GM19468 (cell line): ENCODE results near the gene C4orf46.
A peak's percentile ranks its signal among the peaks of the same experiment; 100 is the strongest.
"Not testable (repeated sequence)": the region's sequence is repeated elsewhere in the genome, so short reads cannot be mapped to it uniquely, and the experiment has no call there.

Experiments used
- ATAC-seq: cut with Tn5 transposase; IDR thresholded peaks from one replicate; pipeline ENCODE4 v1.9.1; 2021; ENCODE audit warnings: mild to moderate bottlenecking, moderate library complexity, moderate number of reproducible peaks; ENCODE audit not compliant: unreplicated experiment; ENCODE audit errors: extremely low read depth

C4orf46 gene

DNA sequence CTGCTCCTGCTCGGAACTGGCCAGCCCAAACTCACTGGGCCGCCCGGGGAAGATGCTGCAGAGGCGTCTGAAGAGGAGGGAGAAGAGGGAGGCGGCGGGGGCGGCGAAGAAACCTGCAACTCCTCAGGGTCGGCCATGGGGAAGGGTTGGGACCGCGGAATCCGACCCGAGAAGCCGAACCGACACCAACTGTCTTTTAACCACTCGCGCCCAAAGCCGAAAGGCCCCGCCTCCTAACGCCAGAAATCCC is at the start of gene C4orf46:
TSS of gene C4orf46 (minus strand) at position 223 of the 250 bp plus-strand sequence. CDS start at position 137, 86 bp downstream.
- no peak for ATAC-seq

DNA sequence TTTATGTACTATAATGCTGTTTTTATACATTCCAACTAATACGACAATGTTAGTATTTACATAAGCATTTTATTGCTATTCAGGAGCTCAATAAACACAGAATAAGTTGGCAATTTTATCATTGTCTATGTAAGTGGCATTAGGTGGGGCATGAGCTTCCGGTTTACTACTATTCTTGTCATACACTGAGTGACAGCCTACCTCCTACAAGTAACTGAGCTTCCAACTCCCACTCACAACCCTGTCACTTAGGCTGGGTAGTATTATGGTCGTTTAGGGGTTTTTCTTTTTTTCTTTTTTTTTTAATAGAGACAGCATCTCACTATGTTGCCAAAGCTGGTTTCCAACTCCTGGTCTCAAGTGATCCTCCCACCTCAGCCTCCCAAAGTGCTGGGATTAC is 44.1 kb upstream of the C4orf46 start:
- ATAC-seq = no peak

DNA sequence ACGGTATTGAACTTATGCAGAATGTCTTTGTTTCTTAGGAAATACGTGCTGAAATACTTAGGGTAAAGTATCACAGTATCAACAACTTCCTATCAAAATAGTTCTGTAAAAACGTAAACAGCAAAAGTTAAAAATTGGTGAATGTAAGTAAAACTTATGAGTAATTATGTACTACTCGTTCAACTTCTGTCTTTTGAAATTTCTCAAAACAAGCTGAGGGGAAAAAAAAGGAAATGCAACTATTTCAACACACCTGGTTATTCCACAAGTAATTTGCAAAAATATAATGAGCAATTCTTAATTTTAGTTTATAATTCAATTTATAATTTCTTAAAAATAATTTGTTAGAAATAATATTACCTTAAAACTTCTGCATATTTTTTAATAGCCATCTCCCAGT is 43.2 kb upstream of the C4orf46 start:
- no peak for ATAC-seq

DNA sequence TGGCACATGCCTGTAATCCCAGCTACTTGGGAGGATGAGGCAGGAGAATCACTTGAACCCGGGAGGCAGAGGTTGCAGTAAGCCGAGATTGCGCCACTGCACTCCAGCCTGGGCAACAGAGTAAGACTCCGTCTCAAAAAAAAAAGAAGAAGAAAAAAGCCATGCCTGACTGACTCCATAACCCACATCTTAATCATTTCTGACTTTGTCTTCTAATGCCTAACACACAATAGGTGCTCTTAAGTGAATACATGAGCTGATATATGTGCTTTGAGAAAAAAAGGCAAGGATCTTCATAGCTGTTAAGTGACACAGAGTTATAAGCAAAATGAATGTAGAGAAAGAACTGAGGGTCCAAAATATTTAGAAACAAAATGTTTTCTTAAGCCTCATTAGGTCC is 40.9 kb upstream of the C4orf46 start:
- not testable (repeated sequence) for ATAC-seq

DNA sequence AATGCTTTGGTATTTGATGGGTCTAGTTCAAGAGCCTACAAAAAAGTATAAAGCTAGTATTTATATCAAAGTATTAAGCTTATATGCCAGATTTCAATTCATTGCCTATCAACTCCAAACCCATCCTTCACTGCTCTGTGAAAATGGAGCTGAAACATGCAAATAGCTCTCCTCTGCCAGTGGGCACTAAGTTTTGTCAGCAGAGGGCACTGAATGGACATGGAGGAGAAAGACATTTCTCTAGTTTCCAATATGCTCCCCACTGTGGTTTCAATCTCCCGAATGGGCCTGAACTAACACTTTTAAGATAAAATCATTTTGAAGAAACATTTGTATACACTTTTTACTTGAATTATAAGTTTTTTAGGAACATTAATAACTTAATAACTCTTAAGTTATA is 39.1 kb upstream of the C4orf46 start:
- ATAC-seq = no peak

DNA sequence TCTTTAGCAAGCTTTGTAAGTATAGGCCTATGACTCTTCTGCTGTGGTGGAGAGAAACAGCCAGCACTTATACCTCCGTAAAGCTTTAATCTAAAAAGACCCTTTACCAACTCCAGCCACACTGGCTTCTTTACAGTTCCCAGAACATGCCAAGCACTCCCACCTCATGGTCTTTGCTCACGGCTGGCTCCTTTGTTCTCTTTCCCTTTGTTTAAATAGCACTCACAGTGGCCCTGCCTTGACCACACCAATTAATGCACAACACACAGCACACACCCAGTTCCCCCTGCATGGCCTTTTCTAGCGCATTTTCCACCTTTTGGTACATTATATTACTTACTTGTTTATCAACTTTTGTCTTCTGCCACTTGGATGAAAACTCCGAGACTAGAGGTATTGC is 32.6 kb upstream of the C4orf46 start:
- no peak for ATAC-seq

DNA sequence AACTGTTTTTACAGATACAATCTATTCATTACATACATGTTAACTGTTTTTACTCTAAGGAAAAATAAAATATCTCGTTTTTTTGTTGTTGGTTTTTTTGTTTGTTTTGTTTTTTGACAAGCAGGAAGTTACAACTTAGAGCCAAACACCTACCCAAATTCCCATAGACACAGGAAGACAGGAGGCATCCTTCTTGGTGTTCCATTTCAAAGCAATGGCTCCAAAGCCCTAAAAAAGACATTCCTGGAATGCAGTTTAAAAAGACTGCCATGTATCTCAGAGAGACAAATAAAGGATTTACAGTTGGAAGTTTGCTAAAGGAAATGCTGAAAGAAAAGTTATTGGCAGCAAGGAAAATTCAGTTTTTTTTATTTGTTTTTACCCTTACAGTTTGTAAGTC is 17.1 kb upstream of the C4orf46 start:
- ATAC-seq = no peak

DNA sequence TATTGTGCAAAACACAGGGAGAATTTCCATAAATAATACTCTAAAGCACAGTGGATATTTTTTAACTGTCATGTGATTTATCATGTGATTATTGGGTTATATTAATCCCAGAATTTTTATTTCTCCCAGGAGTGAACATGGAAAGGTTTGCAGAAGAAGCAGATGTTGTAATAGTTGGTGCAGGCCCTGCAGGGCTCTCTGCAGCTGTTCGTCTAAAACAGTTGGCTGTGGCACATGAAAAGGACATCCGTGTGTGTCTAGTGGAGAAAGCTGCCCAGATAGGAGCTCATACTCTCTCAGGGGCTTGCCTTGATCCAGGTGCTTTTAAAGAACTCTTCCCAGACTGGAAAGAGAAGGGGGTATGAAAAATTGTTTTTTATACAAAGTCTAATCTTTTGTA is 10.4 kb upstream of the C4orf46 start:
- ATAC-seq = no peak

DNA sequence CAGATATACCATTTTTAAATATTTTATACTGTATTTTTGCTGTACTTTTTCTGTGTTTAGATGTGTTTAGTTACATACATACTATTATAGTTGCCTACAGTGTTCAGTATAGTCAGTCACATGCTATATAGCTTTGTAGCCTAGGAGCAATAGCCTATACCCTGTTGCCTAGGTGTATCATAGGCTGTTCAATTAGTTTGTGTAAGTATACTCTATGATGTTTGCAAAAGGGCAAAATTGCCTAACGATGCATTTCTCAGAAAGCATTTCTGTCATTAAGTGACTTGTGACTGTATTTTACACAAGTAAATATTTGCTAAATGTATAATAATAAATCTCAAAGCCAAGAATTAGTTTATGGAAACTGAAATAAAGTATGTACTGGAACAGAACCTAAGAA is 9.9 kb upstream of the C4orf46 start:
- no peak for ATAC-seq

DNA sequence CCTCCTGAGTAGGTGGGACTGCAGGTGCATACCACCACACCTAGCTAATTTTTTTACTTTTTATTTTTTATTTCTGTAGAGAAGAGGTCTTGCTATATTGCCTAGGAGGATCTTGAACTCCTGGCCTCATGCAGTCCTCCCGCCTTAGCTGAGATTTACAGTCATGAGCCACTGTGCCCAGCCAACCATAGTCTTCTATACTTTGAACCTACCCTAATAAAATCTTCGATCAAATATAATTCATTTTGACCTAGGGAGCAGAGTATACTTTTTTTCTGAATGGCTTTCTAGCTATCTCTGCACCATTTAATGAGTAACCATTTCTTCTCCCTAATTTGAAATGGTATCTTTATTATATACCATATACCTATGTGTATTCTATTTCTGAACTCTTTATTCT is 7.1 kb upstream of the C4orf46 start:
- no peak for ATAC-seq

DNA sequence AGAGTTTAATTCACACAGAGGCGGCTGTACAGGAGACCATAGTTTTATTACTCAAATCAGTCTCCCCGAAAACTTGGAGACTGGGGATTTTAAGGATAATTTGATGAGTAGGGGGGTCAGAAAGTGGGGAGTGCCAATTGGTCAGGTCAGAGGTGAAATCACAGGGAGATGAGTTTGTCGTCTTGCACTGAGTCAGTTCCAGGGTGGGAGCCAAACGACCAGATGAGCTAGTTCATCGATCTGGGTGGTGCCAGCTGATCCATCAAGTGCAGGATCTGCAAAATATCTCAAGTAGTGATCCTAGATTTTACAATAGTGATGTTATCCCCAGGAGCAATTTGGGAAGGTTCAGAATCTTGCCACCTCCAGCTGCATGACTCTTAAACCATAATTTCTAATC is 4.4 kb upstream of the C4orf46 start:
- ATAC-seq = no peak

DNA sequence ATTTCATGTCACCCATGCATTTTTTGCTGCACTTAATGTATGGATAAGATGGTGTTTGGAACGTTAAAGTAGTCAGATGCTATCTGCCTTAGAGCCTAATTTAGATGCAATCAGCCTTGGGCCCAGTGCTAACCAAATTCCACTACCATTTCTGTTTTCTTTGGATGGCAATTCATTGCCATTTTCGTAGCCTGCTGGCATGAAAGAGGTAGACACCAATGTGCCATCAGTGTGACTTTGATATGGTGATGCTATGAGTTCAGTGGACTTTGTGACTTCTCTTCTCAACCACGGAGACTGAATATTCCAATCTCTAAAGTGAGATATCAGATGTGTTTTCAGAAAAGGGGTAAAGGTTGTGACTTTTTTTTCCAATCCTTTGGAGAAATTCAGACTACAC is 1.9 kb upstream of the C4orf46 start:
- ATAC-seq = no peak

DNA sequence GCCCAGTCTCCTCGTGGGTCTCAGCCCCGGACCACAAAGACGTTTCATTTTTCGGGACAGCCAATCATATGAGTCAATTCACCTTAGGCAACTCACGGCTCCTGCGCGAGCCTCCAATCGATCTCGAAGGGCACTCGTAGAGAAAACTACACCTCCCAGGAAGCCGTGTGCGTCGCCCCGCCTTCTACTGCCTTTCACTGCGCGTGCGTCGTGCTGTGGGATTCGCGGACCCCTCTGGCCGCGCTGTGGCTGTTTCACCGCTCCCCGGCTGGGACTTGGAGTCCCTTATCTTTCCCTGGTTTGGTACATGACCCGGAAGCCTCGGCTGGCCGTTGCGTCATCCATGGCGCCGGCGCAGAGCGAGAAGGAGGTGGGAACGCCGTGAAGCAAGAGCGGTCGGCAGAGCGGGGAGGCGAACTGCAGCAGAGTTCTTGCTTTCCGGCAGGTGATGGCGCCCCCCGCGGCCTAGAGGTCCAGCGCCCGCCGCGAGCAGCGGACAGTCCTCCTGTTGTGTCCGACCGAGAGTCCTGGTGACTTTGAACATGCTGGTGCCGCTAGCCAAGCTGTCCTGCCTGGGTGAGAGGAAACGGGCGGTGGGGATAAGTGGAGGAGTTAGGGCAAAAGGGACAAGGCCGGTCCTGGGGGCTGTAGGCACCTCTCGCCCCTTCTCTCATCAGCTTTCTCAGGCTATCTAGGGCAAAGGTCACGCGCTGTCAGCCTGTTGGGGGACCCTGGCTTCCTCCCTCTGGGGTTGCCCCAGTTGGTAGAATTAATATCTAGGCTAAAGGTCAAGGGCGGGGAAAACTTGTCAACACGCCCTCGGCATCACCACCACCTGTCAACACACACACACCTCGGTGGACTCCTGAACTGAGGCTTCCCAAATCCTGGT is 474 bp upstream of the C4orf46 start, which contains the start of gene ETFDH:
TSS of gene ETFDH (plus strand) at position 382 of the 892 bp plus-strand sequence. CDS start at position 543, 161 bp downstream.
- ATAC-seq = peak; percentile 87

DNA sequence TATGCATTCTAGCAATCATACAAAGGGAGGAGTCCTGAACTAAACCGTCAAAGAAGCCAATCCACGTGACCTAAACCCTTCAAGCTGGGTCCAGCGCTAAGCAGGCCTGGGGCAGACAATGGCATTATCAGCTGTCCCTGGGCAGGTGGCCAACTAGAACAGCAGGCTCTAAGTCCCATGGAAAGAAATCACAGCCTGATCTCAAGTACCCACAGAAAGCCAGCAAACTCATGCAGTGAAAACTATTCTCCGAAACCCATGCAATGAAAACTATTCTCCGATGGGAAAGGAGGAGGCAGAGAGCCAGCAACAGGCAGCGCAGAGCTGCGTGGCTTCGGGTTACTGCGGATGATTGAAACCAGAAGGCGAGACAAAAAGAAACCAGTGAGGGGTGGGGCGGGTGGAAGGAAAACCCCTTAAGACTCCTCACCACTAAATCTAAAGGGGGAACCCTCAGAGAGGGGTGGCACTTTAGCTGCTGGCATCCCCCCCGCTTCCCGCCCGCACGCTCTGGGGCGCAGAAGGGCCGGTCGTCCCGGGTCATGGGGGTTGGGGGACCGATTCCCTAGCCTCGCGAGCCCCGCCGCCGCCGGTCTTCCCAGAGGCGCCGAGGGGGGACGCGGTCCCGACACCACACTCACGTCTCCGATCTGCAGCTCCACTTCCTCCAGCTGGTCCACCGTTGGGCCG is 567 bp downstream of the C4orf46 start:
- ATAC-seq = peak; percentile 7

DNA sequence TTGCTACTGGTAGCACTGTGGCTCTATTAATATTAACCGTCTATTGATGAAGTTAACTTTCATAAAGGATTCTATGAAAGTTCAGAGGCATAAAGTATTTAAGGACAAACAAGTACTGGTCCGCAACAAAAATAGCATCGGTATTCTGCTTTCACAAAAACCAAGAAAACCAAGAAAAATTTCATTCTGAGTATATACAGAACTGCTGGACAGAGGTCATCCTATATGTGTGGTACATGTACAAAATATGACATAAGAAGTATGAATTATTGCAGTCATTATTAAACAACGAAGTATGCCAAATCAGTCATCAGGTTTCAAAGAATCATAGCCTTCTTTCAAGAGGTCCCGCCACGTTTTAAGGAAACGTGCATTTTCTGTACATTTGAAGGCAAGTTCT is 2.4 kb downstream of the C4orf46 start:
- ATAC-seq = no peak

DNA sequence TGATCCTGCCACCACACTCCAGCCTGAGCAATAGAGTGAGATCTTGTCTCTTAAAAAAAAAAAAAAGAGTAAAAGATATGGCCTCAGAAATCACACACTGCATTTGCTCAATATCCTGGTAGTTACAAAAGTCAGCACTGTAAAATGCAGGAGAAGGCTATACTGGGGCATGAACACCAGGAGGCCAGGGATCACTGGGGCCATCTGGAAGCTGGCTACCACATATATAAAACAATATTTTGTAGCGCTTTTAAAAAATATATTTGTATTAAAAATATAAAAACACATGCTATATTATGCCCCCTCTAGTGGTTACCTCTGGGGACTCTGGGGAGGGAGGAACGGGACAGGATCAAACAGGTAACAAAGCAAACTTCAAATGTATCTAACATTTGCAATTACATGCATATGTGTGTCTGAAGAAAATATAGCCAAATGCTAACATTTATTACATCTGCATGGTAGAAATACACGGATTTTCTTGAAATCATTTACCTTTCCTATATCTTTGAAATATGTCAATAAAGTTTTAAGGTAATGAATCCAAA is 4.0 kb downstream of the C4orf46 start:
- no peak for ATAC-seq

DNA sequence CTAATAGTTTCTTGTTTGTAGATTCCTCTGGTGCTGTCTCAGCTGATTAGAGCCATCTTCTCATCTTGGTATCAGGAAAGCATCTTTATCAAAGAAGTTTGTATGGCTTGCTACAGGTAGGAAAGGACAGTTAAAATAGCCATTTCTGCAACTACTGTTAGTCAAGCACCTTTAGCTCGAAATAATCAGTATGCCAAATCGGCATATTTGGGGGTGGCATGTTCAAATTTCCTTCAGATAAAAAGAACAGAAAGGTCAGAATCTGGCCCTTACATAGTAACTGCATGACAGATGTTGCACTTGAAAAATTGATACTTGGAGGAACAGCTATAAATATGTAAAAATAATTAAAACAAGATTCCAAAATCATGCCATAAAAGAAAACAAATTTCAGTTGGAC is 4.8 kb downstream of the C4orf46 start:
- no peak for ATAC-seq

DNA sequence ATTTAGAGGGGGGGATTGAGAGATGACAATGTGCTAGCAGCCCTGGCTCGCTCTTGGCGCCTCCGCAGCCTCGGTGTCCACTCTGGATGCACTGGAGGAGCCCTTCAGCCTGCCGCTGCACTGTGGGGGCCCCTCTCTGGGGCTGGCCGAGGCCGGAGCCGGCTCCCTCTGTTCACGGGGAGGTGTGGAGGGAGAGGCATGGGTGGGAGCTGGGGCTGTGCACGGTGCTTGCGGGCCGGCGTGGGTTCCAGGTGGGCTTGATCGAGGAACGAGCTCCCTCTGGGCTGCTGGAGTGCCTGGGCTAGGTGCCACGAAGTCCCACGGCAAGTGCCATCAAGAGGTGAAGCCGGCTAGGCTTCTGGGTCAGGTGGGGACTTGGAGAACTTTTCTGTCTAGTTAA is 6.9 kb downstream of the C4orf46 start:
- no peak for ATAC-seq

DNA sequence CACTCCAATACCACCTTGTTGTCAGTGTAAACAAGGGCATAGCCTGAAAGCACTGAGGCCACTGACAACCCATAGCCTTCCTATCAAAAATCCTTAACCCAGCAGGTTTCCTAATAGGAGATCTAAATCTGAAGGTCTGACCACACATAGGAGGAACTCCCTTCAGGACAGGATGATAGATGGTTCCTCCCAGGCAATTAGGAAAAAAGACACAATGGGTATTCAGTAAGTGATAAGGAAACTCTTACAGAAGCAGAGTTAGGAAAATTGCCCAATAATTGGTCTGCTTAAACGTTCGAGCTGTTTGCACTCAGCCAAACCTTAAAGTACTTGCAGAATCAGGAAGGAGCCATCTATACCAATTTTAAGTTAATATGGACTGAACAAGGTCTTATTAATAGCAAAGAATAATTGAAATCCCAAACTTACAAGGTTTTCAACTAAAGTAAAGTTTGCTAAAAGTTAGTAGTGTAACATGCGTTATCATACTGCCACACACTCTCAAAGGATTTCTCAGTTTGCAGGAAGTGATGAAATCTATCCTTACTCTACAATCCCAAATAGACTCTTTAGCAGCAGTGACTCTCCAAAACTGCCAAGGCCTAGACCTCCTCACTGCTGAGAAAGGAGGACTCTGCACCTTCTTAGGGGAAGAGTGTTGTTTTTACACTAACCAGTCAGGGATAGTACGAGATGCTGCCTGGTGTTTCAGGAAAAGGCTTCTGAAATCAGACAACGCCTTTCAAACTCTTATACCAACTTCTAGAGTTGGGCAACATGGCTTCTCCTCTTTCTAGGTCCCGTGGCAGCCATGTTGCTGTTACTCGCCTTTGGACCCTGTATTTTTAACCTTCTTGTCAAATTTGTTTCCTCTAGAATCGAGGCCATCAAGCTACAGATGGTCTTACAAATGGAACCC is 7.7 kb downstream of the C4orf46 start:
- not testable (repeated sequence) for ATAC-seq

DNA sequence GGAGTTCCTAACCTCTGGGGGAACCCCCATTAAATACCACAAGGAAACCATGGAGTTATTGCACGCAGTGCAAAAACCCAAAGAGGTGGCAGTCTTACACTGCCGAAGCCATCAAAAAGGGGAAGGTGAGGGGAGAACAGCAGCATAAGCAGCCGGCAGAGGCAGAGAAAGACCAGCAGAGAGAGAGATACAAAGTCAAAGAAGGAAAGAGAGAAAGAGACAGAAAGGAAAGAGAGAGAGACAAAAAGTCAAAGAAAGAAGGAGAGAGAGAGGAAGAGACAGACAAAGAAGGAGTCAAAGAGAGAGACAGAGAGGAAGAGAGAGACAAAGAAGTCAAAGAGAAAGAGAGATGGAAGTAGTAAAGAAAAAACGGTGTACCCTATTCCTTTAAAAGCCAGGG is 8.4 kb downstream of the C4orf46 start:
- ATAC-seq = not testable (repeated sequence)
